ENCODE measurements around the gene CGB7. TPM values are rescaled to one million over a fixed set of nuclear protein-coding genes. Genes with fewer than 3 reads are reported as not detected.
"Not testable (repeated sequence)": the region's sequence is repeated elsewhere in the genome, so short reads cannot be mapped to it uniquely, and the experiment has no call there.

CGB7 gene
- total RNA-seq, 6 donors from 2014 or later: 0.22 to 5.2 (median 0.55) TPM

- H3K4me1 ChIP-seq: peaks cover 0 to 17% (median 3%) of the 10 kb centered on the region in 4 donors
Measured at GRCh38 chr19:49074869-49075268, 17.3 kb upstream of the CGB7 start.

GRCh38 chr19:49073514-49074378, 16.2 kb upstream of the CGB7 start:
- Histone ChIP-seq H3K27ac (no peak overlapping the region), H3K36me3 (no peaks in the 10 kb centered on the region), H3K9me3 (no peaks in the 10 kb centered on the region), H3K27me3 (peaks cover 0 to 33% (median 15%) of the 10 kb centered on the region in 4 donors), H3K4me3 (no peak overlapping the region), H3K4me1 (peaks cover 0 to 17% (median 3%) of the 10 kb centered on the region in 4 donors)
- TF ChIP-seq CTCF (IDR thresholded peaks at IDR 0.05): no peak
- TF ChIP-seq EP300 (IDR thresholded peaks at IDR 0.05): no peak
- TF ChIP-seq POLR2A (IDR thresholded peaks at IDR 0.05): no peak
- no peak for TF ChIP-seq POLR2AphosphoS5 (IDR thresholded peaks at IDR 0.05)
- WGBS, 2 donors: 63 to 64% methylated on average over 23 of the region's 23 CpGs
- no peak for ATAC-seq (ENCODE audit: low FRiP score in 2 of 2)
- DNase-seq: no peak

More at GRCh38 chr19:49074869-49075268, 17.3 kb upstream of the CGB7 start:
- H3K27me3 ChIP-seq: peaks cover 0 to 30% (median 15%) of the 10 kb centered on the region in 4 donors
- not testable (repeated sequence) for H3K27ac ChIP-seq; H3K36me3 ChIP-seq; H3K9me3 ChIP-seq; ATAC-seq (ENCODE audit: low FRiP score in 2 of 2); H3K4me3 ChIP-seq
- WGBS, 2 donors: 14 to 16% methylated on average over 9 of the region's 9 CpGs
- peak in 1 of 2 donors; percentile 77 for DNase-seq
- peak; percentile 64 to 85 (median 71) for TF ChIP-seq CTCF (IDR thresholded peaks at IDR 0.05)

GRCh38 chr19:49071860-49072547, 14.5 kb upstream of the CGB7 start:
- WGBS, 2 donors: 6 to 9% methylated on average over 17 to 24 of the region's 93 CpGs
- peak in 1 of 2 donors; percentile 86 for DNase-seq

GRCh38 chr19:49070416-49070815, 12.9 kb upstream of the CGB7 start:
- no peak for ATAC-seq (ENCODE audit: low FRiP score in 2 of 2)
- DNase-seq: no peak
- H3K27me3 ChIP-seq: peaks cover 1 to 34% (median 18%) of the 10 kb centered on the region in 4 donors

More at GRCh38 chr19:49071860-49072547, 14.5 kb upstream of the CGB7 start:
- Histone ChIP-seq H3K4me3 (peak overlapping the region in 3 of 4 donors; percentile 3 to 9 (median 8)), H3K27ac (no peak overlapping the region), H3K9me3 (no peaks in the 10 kb centered on the region), H3K36me3 (no peaks in the 10 kb centered on the region), H3K27me3 (peaks cover 0 to 33% (median 15%) of the 10 kb centered on the region in 4 donors), H3K4me1 (peaks cover 0 to 17% (median 3%) of the 10 kb centered on the region in 4 donors)
- TF ChIP-seq POLR2AphosphoS5 (IDR thresholded peaks at IDR 0.05): no peak
- TF ChIP-seq CTCF (IDR thresholded peaks at IDR 0.05): no peak
- no peak for ATAC-seq (ENCODE audit: low FRiP score in 2 of 2)

More at GRCh38 chr19:49070416-49070815, 12.9 kb upstream of the CGB7 start:
- H3K4me3 ChIP-seq: no peak overlapping the region
- no peak for TF ChIP-seq EP300 (IDR thresholded peaks at IDR 0.05)
- no peak for TF ChIP-seq POLR2AphosphoS5 (IDR thresholded peaks at IDR 0.05)
- TF ChIP-seq POLR2A (IDR thresholded peaks at IDR 0.05): no peak
- TF ChIP-seq CTCF (IDR thresholded peaks at IDR 0.05): no peak
- no peaks in the 10 kb centered on the region for H3K36me3 ChIP-seq
- no peak overlapping the region for H3K27ac ChIP-seq
- peaks cover 0 to 18% (median 3%) of the 10 kb centered on the region in 4 donors for H3K4me1 ChIP-seq
- no peaks in the 10 kb centered on the region for H3K9me3 ChIP-seq
- WGBS, 2 donors: 94 to 96% methylated on average over 16 to 21 of the region's 21 CpGs

Measured in upper lobe of left lung (tissue), 6 donors.